ENCODE data around the gene SETD5. TPM values are rescaled to one million over a fixed set of nuclear protein-coding genes. Genes with fewer than 3 reads are reported as not detected.

Gene SETD5
- total RNA-seq, 1 experiment from 2014 or later: 151 TPM

GRCh38 chr3:9386078-9386459 lies 11.3 kb upstream of the SETD5 start:
- Histone ChIP-seq H3K27ac (ENCODE audit: low read depth, low read length, poor library complexity, severe bottlenecking) (no peak overlapping the region), H3K36me3 (ENCODE audit: insufficient read depth, low read length, poor library complexity, severe bottlenecking) (peaks cover 88% of the 10 kb centered on the region), H3K27me3 (replicated peaks; ENCODE audit: insufficient read depth, low read depth, low read length, poor library complexity) (no peaks in the 10 kb centered on the region), H3K4me3 (ENCODE audit: low read depth, low read length, poor library complexity, severe bottlenecking) (no peak overlapping the region), H3K4me1 (ENCODE audit: insufficient read depth, low read length, poor library complexity, severe bottlenecking) (no peaks in the 10 kb centered on the region), H3K9me3 (ENCODE audit: low read depth, low read length, poor library complexity, severe bottlenecking) (no peaks in the 10 kb centered on the region)
- DNase-seq (ENCODE audit: low spot score): no peak
- ChIA-PET CTCF (no interaction called here), POLR2A (ENCODE audit: low non-redundant PET) (no interaction called here)
- BruUV-seq (replicated peaks): no TSS peak
- TF ChIP-seq CTCF (conservative IDR thresholded peaks at IDR 0.05; ENCODE audit: low read depth, low read length): no peak
- TF ChIP-seq EZH2 (IDR thresholded peaks at IDR 0.05; ENCODE audit: borderline replicate concordance, low read depth, low read length, poor library complexity, severe bottlenecking): no peak
- intact Hi-C loops (cut with micrococcal nuclease; ENCODE audit: unreplicated experiment): loop anchor here (5.0 kb wide), 1 partner anchor 36 kb away; no protein-coding TSS in a partner anchor

- no peaks in the 10 kb centered on the region for H3K27me3 ChIP-seq (replicated peaks; ENCODE audit: insufficient read depth, low read depth, low read length, poor library complexity)
- intact Hi-C loops (cut with micrococcal nuclease; ENCODE audit: unreplicated experiment): loop anchor here (5.0 kb wide), 1 partner anchor 36 kb away; no protein-coding TSS in a partner anchor
- no peak for DNase-seq (ENCODE audit: low spot score)
- ChIA-PET CTCF (no interaction called here), POLR2A (ENCODE audit: low non-redundant PET) (no interaction called here)
- H3K27ac ChIP-seq (ENCODE audit: low read depth, low read length, poor library complexity, severe bottlenecking): no peak overlapping the region
- peaks cover 91% of the 10 kb centered on the region for H3K36me3 ChIP-seq (ENCODE audit: insufficient read depth, low read length, poor library complexity, severe bottlenecking)
- no peaks in the 10 kb centered on the region for H3K4me1 ChIP-seq (ENCODE audit: insufficient read depth, low read length, poor library complexity, severe bottlenecking)
- no peaks in the 10 kb centered on the region for H3K9me3 ChIP-seq (ENCODE audit: low read depth, low read length, poor library complexity, severe bottlenecking)
- BruUV-seq (replicated peaks): no TSS peak
- TF ChIP-seq EZH2 (IDR thresholded peaks at IDR 0.05; ENCODE audit: borderline replicate concordance, low read depth, low read length, poor library complexity, severe bottlenecking) (no peak), CTCF (conservative IDR thresholded peaks at IDR 0.05; ENCODE audit: low read depth, low read length) (no peak)
- H3K4me3 ChIP-seq (ENCODE audit: low read depth, low read length, poor library complexity, severe bottlenecking): no peak overlapping the region
These were observed 10.7 kb upstream of the SETD5 start for GRCh38 chr3:9386501-9387321.

- Histone ChIP-seq H3K4me1 (ENCODE audit: insufficient read depth, low read length, poor library complexity, severe bottlenecking) (no peaks in the 10 kb centered on the region), H3K9me3 (ENCODE audit: low read depth, low read length, poor library complexity, severe bottlenecking) (no peaks in the 10 kb centered on the region), H3K4me3 (ENCODE audit: low read depth, low read length, poor library complexity, severe bottlenecking) (no peak overlapping the region), H3K27ac (ENCODE audit: low read depth, low read length, poor library complexity, severe bottlenecking) (no peak overlapping the region), H3K36me3 (ENCODE audit: insufficient read depth, low read length, poor library complexity, severe bottlenecking) (peaks cover 96% of the 10 kb centered on the region), H3K27me3 (replicated peaks; ENCODE audit: insufficient read depth, low read depth, low read length, poor library complexity) (no peaks in the 10 kb centered on the region)
- BruUV-seq (replicated peaks): no TSS peak
- ChIA-PET CTCF (no interaction called here), POLR2A (ENCODE audit: low non-redundant PET) (no interaction called here)
- TF ChIP-seq CTCF (conservative IDR thresholded peaks at IDR 0.05; ENCODE audit: low read depth, low read length): no peak
- no peak for TF ChIP-seq EZH2 (IDR thresholded peaks at IDR 0.05; ENCODE audit: borderline replicate concordance, low read depth, low read length, poor library complexity, severe bottlenecking)
- DNase-seq (ENCODE audit: low spot score): no peak
- intact Hi-C loops (cut with micrococcal nuclease; ENCODE audit: unreplicated experiment): loop anchor here (5.0 kb wide), 1 partner anchor 35 kb away; no protein-coding TSS in a partner anchor
These were observed 10.1 kb upstream of the SETD5 start for GRCh38 chr3:9387322-9387655.

All from A673 (cell line).